NK-92 (cell line): ENCODE measurements around the gene SLC25A19.

ENCODE experiments used
- DNase-seq: peaks from one replicate; lab custom pipeline; 2025; ENCODE audit not compliant: unreplicated experiment; lab: John Stamatoyannopoulos, UW

SLC25A19 gene

GRCh38 chr17:75241996-75242460 is 47.2 kb downstream of the SLC25A19 start:
- DNase-seq = no peak

DNA sequence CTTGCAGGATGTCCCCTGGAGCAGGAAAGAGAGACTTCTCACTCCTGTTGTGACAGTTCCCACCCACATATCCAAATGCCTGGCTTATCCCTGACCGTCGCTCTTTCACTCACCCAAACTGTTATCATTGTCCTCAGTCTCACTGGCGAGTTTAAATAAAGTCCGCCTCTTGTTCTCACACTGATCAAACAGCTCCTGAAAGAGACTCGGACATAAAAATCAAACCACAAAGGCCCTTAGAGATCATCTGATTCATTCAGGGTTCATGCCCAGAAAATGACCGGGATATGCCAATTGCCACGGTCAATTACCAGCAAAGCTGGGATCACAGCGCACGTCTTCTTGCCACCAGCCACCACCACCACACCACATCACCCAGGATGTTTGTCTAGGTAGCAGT is 47.7 kb downstream of the SLC25A19 start:
- no peak for DNase-seq

GRCh38 chr17:75241143-75241430 is 48.1 kb downstream of the SLC25A19 start:
- DNase-seq = no peak

- DNase-seq = no peak
Observed at GRCh38 chr17:75240394-75241142, 48.7 kb downstream of the SLC25A19 start.

DNA sequence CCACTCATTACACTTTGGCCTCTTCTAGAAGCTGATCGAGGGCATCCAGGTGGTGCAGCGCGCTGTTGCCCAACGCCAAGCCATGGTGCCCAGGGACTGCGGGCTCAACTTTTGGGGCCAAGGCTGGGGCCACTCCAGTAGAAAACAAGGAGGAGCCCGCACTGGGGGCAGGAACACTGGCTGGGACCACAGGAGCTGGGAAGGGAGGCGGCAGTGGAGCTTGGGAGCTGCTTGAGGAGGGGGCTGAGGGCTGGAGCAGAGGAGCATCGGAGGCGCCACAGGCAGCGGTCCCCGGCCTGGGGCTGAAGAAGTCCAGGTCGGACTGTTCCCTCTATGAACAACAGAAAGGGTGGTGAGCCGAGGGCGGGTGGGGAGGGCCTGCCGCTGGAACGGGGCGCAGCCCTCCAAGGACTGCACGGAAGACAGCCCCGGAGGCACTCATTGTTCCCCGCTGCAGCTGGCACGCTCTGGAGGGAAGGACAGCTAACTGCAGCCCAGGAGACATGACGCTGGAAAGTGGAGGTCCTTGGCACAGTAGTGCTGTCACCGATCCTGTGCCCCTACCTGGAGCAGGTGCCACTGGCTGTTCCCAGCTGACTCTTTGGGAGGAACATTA is 49.3 kb downstream of the SLC25A19 start:
- no peak for DNase-seq

DNA sequence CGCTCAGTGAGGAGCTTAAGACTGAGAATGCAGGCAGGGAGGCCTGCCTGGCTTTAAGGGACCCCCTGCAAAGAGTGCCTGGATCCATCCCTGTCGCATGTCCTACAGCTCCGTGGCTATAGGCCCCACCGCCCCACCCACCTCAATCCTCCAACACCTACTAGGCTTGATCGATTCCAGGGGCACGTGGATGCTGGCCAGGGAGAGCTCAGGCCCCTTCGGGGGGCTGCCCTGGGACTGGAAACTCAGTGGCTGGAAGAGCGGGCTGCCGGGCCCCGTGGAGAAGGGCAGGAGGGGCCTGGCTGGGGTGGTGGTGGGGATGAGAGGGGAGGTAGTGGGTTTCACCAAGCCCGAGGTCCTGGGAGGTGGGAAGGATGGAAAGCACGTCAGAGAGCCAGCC is 50.0 kb downstream of the SLC25A19 start:
- no peak for DNase-seq

DNA sequence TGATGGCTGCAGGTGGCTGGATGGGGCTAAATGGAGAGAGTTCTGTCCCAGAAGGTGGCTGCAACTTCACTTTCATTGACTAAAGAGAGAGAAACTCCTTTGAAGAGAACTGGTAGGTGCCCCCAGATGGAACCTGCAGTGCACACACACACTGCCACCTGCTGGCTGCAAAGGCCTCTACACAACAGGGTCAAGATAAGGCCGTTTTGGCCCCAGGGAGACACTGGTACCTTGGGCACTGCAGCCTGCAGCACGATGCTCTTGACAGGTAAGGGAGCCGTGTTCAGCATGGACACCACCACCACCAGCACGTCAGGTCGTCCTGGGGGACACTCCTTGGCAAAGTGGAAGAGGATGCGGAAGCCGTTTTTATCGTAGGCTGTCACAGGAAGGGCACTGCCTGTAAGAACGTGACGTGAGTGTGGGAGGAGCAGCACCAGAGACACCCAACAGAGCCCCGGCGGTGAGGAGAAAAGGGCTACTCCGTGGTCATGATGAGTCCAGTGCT is 50.5 kb downstream of the SLC25A19 start:
- DNase-seq = no peak

- no peak for DNase-seq
Observed at GRCh38 chr17:75238020-75238580, 51.1 kb downstream of the SLC25A19 start.

GRCh38 chr17:75237100-75238014 is 51.9 kb downstream of the SLC25A19 start:
- no peak for DNase-seq

GRCh38 chr17:75232786-75233185 is 56.4 kb downstream of the SLC25A19 start:
- no peak for DNase-seq

GRCh38 chr17:75231741-75232464 is 57.3 kb downstream of the SLC25A19 start:
- no peak for DNase-seq

DNA sequence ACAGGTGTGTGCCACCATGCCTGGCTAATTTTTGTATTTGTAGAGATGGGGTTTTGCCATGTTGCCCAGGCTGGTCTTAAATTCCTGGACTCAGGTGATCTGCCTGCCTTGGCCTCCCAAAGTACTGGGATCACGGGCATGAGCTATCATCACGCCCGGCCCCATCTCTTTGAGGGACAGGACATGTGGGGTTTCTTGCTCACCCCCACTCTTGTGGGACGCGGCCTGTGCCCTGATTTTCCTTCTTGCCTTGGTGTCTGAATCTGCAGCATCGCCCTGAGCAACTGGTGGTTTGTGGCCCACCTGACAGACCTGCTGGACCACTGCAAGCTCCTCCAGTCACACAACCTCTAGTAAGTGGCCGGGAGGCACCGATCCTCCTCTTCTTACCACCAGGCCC is 58.2 kb downstream of the SLC25A19 start:
- no peak for DNase-seq

GRCh38 chr17:75228847-75229246 is 60.4 kb downstream of the SLC25A19 start:
- DNase-seq = no peak

- DNase-seq = no peak
Observed at GRCh38 chr17:75228305-75228704, 60.9 kb downstream of the SLC25A19 start.

DNA sequence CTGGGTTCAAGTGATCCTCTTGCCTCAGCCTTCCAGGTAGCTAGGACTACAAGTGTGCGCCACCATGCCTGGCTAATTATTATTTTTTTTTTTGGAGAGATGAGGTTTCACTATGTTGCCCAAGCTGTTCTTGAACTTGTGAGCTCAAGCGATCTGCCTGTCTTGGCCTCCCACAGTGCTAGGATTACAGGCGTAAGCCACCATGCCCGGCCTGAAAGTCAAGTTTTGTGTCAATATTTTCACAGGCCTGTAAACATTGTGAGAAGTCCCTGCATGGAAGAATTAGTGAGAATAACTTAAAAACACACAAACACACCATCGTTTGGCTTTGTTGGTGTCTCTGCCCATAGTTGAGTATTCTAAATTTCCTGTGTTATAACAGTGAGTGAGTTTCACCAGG is 61.5 kb downstream of the SLC25A19 start:
- DNase-seq = no peak

DNA sequence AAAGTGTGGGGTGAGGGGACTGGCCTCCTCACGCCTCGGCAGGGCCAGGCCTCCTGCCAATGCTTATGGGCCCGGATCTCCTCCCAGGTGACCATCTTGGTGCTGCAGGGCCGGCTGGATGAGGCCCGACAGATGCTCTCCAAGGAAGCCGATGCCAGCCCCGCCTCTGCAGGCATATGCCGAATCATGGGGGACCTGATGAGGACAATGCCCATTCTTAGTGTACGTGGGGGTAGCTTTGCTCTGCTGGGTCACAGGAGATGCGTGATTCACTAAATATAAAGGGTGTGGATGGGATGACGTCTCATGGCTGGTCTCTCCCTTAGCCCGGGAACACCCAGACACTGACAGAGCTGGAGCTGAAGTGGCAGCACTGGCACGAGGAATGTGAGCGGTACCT is 64.2 kb downstream of the SLC25A19 start:
- DNase-seq = no peak
